Liver (tissue), 3 donors: Measurements from ENCODE around the gene NAV2.

ENCODE experiments used
- RXRA ChIP-seq, 2 donors: IDR thresholded peaks; 2 replicates each; pipeline ENCODE4 v1.6.1; 2017 to 2018; ENCODE audit warnings: antibody characterized with exemption in 2 of 2, mild to moderate bottlenecking in 1 of 2
- TAF1 ChIP-seq: conservative IDR thresholded peaks from 2 replicates; pipeline ENCODE4 v1.6.1; 2016; ENCODE audit warnings: antibody characterized with exemption, mild to moderate bottlenecking
- TF ChIP-seq, protein P1 (sequence below): fragments of 150-350 bp; IDR thresholded peaks from 2 replicates; pipeline ENCODE4 v1.5.1; 2017; ENCODE audit warnings: improper control_type of control experiment, low read depth, low read length; ENCODE audit not compliant: missing input control
- TF ChIP-seq, protein P2 (sequence below): IDR thresholded peaks from 2 replicates; pipeline ENCODE4 v1.6.1; 2016; ENCODE audit warnings: antibody characterized with exemption
- donor health status: healthy.
- donor health status: healthy.

DNA sequence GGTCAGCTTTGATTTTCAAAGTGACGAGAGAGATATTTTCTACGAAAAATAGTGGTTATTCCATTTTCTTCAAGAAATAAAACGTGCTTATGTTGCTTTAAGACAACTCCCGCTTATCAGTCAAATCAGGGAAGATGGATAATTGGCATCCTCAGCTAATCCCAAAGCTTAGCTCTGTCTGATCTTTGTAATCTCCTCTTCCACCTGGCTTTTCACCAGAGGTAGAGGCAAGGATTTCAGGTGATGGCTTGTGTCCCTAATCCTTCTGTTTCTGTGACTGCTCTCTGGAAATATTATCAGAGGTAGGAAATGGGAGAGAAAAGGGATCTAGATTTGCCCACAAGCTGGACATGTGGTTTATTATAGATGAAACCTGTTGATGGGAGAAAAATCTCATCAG lies 368.7 kb downstream of the NAV2 start:
- TF ChIP-seq, protein P1, sequence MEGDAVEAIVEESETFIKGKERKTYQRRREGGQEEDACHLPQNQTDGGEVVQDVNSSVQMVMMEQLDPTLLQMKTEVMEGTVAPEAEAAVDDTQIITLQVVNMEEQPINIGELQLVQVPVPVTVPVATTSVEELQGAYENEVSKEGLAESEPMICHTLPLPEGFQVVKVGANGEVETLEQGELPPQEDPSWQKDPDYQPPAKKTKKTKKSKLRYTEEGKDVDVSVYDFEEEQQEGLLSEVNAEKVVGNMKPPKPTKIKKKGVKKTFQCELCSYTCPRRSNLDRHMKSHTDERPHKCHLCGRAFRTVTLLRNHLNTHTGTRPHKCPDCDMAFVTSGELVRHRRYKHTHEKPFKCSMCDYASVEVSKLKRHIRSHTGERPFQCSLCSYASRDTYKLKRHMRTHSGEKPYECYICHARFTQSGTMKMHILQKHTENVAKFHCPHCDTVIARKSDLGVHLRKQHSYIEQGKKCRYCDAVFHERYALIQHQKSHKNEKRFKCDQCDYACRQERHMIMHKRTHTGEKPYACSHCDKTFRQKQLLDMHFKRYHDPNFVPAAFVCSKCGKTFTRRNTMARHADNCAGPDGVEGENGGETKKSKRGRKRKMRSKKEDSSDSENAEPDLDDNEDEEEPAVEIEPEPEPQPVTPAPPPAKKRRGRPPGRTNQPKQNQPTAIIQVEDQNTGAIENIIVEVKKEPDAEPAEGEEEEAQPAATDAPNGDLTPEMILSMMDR = no peak
- TF ChIP-seq, protein P2, sequence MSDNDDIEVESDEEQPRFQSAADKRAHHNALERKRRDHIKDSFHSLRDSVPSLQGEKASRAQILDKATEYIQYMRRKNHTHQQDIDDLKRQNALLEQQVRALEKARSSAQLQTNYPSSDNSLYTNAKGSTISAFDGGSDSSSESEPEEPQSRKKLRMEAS = no peak
- TF ChIP-seq TAF1 = no peak
- TF ChIP-seq RXRA (IDR thresholded peaks at IDR 0.05) = no peak
